Smooth muscle cell (in vitro differentiated cells): ENCODE measurements around the gene HID1. TPM values are rescaled to one million over a fixed set of nuclear protein-coding genes. Genes with fewer than 3 reads are reported as not detected.

Source experiments
- DNase-seq: peaks from one replicate; lab custom pipeline; 2025; ENCODE audit not compliant: unreplicated experiment; lab: John Stamatoyannopoulos, UW
- H2AFZ ChIP-seq: fragments of 200-600 bp; sonication (generic); 2 replicates; pipeline ENCODE4 v1.6.0; 2016; ENCODE audit warnings: antibody characterized with exemption, low read depth, mild to moderate bottlenecking
- H3F3A ChIP-seq: fragments of 200-600 bp; sonication (generic); 2 replicates; pipeline ENCODE4 v1.6.0; 2017; ENCODE audit warnings: antibody characterized with exemption, low read depth
- H3K27ac ChIP-seq: fragments of 200-600 bp; sonication (generic); 2 replicates; pipeline ENCODE4 v1.5.1; 2016; ENCODE audit warnings: low read depth, mild to moderate bottlenecking
- H3K27me3 ChIP-seq: fragments of 200-600 bp; sonication (generic); 2 replicates; pipeline ENCODE4 v1.6.1; 2016; ENCODE audit warnings: low read depth, mild to moderate bottlenecking
- H3K36me3 ChIP-seq: fragments of 200-600 bp; sonication (generic); 2 replicates; pipeline ENCODE4 v1.5.1; 2016; ENCODE audit warnings: low read depth
- H3K4me1 ChIP-seq: fragments of 200-600 bp; sonication (generic); 2 replicates; pipeline ENCODE4 v1.5.1; 2016; ENCODE audit warnings: low read depth
- H3K4me2 ChIP-seq: fragments of 200-600 bp; sonication (generic); 2 replicates; pipeline ENCODE4 v1.6.0; 2016; ENCODE audit warnings: mild to moderate bottlenecking
- H3K4me3 ChIP-seq: fragments of 200-600 bp; sonication (generic); 2 replicates; pipeline ENCODE4 v1.5.1; 2016; ENCODE audit warnings: mild to moderate bottlenecking
- H3K79me2 ChIP-seq: fragments of 200-600 bp; sonication (generic); 2 replicates; pipeline ENCODE4 v1.6.0; 2016; ENCODE audit warnings: low read depth, mild to moderate bottlenecking
- H3K9ac ChIP-seq: fragments of 200-600 bp; sonication (generic); 2 replicates; pipeline ENCODE4 v1.6.0; 2016; ENCODE audit warnings: low read depth
- H3K9me3 ChIP-seq: fragments of 200-600 bp; sonication (generic); replicated peaks from 2 replicates; pipeline ENCODE4 v1.5.1; 2016; ENCODE audit warnings: low read depth
- H4K20me1 ChIP-seq: fragments of 200-600 bp; sonication (generic); 2 replicates; pipeline ENCODE4 v1.6.0; 2016; ENCODE audit warnings: low read depth
- CTCF ChIP-seq: fragments of 200-600 bp; sonication (generic); IDR thresholded peaks from 2 replicates; pipeline ENCODE4 v1.5.1; 2017; ENCODE audit warnings: borderline replicate concordance, mild to moderate bottlenecking, antibody characterized with exemption; ENCODE audit not compliant: insufficient read depth, poor library complexity, severe bottlenecking
- WGBS: methylation state at CpG from one replicate; pipeline ENCODE4 v1.1.7; 2016; ENCODE audit warnings: low lambda C conversion rate; 5-methylcytosine and 5-hydroxymethylcytosine counted together
- polyA plus RNA-seq: library from polyadenylated mRNA; unstranded; fragments of >200 nt; fragmentation: Nextera tagmentation; extraction: Ambion mirVana; gene quantifications from 2 replicates; pipeline ENCODE4 v1.2.1, GENCODE V29; 2016
- total RNA-seq: library from RNA; depleted of rRNA; stranded (reverse); fragments of >200 nt; gene quantifications from 2 replicates; pipeline ENCODE4 v1.2.3, GENCODE V29; 2014

Gene HID1
- total and polyA plus RNA-seq, 2 experiments from 2014 or later = 3.3 to 8.8 TPM

DNA sequence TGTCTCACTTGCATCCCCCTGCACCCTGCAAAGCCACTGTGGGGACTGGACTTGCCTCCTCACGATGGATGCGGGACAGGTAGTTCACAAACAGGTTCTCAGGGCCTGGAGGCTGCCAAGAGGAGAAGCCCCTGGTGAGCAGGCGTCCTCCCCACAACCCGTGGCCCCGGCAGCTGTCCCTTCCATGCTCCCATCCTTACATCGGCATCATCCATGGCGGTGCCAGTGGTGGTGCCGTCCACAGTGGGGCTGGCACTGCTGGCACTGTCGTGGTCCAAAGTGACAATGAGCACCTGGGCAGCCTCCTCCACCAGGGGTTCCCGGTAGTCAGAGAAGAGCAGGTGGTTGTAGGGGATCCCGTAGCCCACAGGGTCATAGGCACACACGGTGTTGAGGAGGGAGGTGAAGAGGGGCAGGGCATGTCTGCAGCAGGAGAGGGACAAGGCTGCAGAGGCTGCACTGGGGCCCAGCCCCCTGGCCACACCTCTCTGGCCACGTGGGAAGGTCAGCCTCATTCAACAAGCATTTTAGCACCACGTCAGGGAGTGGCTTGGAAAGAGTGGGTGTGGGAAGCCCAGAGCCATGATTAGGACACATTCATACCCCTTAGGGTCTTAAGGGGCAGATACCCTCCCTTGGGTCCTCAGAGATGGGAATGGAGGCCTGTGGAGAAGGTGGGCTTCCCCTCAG is 12.6 kb downstream of the HID1 start:
- H3K9ac ChIP-seq = no peak overlapping the region
- no peak for TF ChIP-seq CTCF
- no peaks in the 10 kb centered on the region for H3K79me2 ChIP-seq
- H3K27ac ChIP-seq = no peak overlapping the region
- H3K4me2 ChIP-seq = no peak overlapping the region
- no peaks in the 10 kb centered on the region for H3K27me3 ChIP-seq
- H3K9me3 ChIP-seq = no peaks in the 10 kb centered on the region
- 78% methylated on average over 14 of the region's 14 CpGs for WGBS
- no peak overlapping the region for H2AFZ ChIP-seq
- no peaks in the 10 kb centered on the region for H4K20me1 ChIP-seq
- no peaks in the 10 kb centered on the region for H3F3A ChIP-seq
- no peaks in the 10 kb centered on the region for H3K4me1 ChIP-seq
- DNase-seq = no peak
- no peak overlapping the region for H3K4me3 ChIP-seq
- H3K36me3 ChIP-seq = no peaks in the 10 kb centered on the region

DNA sequence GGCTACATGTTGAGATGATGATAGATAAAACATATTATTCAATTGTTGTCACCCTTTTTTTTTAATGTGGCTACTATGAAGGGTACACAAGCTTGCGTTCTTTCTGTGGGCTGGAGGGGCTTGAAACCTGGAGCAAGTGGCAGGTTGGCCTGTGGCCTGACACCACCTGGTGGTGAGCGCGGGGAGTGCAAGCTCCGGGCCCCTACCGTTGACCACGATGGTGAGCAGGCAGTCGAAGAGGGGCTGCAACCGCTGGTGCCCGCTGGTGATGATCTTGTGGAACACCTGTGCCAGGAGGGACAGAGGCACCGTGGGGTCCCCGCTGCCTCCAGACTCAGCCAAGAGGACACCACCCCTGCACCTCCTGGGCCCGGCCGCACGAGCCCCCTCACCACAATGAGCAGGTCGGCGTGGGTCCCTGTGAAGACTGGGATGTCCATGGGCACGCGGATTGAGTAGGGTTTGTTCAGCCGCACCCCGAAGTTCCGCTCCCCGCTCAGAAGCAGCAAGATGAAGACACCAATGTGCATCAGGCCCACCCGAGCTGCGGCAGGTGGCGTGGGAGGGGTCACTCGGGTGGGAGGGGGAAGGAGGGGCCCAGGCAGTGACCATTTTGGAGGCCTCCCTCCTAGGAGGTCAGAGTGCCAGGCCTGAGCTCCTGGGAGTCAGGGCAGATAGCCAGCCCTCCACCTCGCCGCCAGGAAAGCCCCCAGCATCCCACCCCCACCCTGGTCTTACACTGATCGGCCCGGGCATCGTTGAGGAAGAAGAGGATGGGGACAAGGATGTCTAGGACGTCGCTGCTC is 14.4 kb downstream of the HID1 start:
- no peaks in the 10 kb centered on the region for H3K36me3 ChIP-seq
- H3K79me2 ChIP-seq = no peaks in the 10 kb centered on the region
- no peaks in the 10 kb centered on the region for H3F3A ChIP-seq
- H3K9ac ChIP-seq = no peak overlapping the region
- peak; percentile 90 for TF ChIP-seq CTCF
- H3K27me3 ChIP-seq = no peaks in the 10 kb centered on the region
- no peaks in the 10 kb centered on the region for H3K4me1 ChIP-seq
- H4K20me1 ChIP-seq = no peaks in the 10 kb centered on the region
- H2AFZ ChIP-seq = no peak overlapping the region
- no peak overlapping the region for H3K27ac ChIP-seq
- DNase-seq = peak; percentile 49
- no peak overlapping the region for H3K4me3 ChIP-seq
- WGBS = 53% methylated on average over 33 of the region's 33 CpGs
- no peak overlapping the region for H3K4me2 ChIP-seq
- no peaks in the 10 kb centered on the region for H3K9me3 ChIP-seq

DNA sequence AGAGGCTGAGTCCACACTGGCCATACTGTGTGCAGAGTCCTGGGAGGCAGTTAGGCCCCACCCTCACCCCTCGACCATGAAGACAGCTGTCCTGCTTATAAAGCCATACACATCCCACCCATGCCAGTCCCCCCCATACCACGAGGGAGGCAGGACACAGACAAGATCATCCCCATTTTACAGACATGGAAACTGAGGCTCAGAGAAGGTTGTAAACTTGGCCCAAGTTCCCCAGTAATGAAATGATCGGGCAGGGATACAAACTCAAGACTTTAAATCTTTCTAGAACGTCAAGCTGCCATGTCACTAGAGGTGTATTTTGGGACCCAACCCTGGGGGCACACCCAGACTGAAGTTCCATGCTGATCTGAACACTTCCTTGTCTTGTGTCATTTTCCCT is 16.5 kb downstream of the HID1 start:
- H2AFZ ChIP-seq = no peak overlapping the region
- no peaks in the 10 kb centered on the region for H4K20me1 ChIP-seq
- no peak for DNase-seq
- H3F3A ChIP-seq = no peaks in the 10 kb centered on the region
- H3K36me3 ChIP-seq = no peaks in the 10 kb centered on the region
- WGBS = 80% methylated on average over 4 of the region's 4 CpGs
- H3K27me3 ChIP-seq = no peaks in the 10 kb centered on the region
- no peak overlapping the region for H3K4me3 ChIP-seq
- no peaks in the 10 kb centered on the region for H3K79me2 ChIP-seq
- H3K9ac ChIP-seq = no peak overlapping the region
- no peaks in the 10 kb centered on the region for H3K9me3 ChIP-seq
- TF ChIP-seq CTCF = no peak
- no peak overlapping the region for H3K4me2 ChIP-seq
- H3K4me1 ChIP-seq = no peaks in the 10 kb centered on the region
- no peak overlapping the region for H3K27ac ChIP-seq
